ENCODE data around the gene GPR42. TPM values are rescaled to one million over a fixed set of nuclear protein-coding genes. Genes with fewer than 3 reads are reported as not detected.
"Not testable (repeated sequence)": the region's sequence is repeated elsewhere in the genome, so short reads cannot be mapped to it uniquely, and the experiment has no call there.

GPR42 gene
- total RNA-seq, 1 donor from 2014 or later, result not detected

- no peak for DNase-seq (ENCODE audit: low spot score)
Measured at GRCh38 chr19:35392742-35393715, 22.2 kb downstream of the GPR42 start.

GRCh38 chr19:35395382-35396199, 24.7 kb downstream of the GPR42 start:
- peak; percentile 20 for DNase-seq (ENCODE audit: low spot score)

GRCh38 chr19:35396240-35396885, 25.5 kb downstream of the GPR42 start:
- DNase-seq (ENCODE audit: low spot score), result no peak

GRCh38 chr19:35397064-35397463, 26.2 kb downstream of the GPR42 start:
- DNase-seq (ENCODE audit: low spot score), result no peak

- no peak for DNase-seq (ENCODE audit: low spot score)
Measured at GRCh38 chr19:35398570-35398969, 27.7 kb downstream of the GPR42 start.

GRCh38 chr19:35399231-35399630, 28.4 kb downstream of the GPR42 start:
- no peak for DNase-seq (ENCODE audit: low spot score)

- DNase-seq (ENCODE audit: low spot score), result no peak
Measured at GRCh38 chr19:35399948-35400772, 29.3 kb downstream of the GPR42 start.

- no peak for DNase-seq (ENCODE audit: low spot score)
Measured at GRCh38 chr19:35400773-35401100, 29.9 kb downstream of the GPR42 start.

GRCh38 chr19:35401416-35401815, 30.5 kb downstream of the GPR42 start:
- DNase-seq (ENCODE audit: low spot score), result not testable (repeated sequence)

- no peak for DNase-seq (ENCODE audit: low spot score)
Measured at GRCh38 chr19:35403116-35403760, 32.4 kb downstream of the GPR42 start.

- peak; percentile 11 for DNase-seq (ENCODE audit: low spot score)
Measured at GRCh38 chr19:35404879-35405622, 34.2 kb downstream of the GPR42 start.

GRCh38 chr19:35407619-35408018, 36.8 kb downstream of the GPR42 start:
- DNase-seq (ENCODE audit: low spot score), result no peak

- no peak for DNase-seq (ENCODE audit: low spot score)
Measured at GRCh38 chr19:35408284-35409171, 37.7 kb downstream of the GPR42 start.

- DNase-seq (ENCODE audit: low spot score), result no peak
Measured at GRCh38 chr19:35409191-35409590, 38.3 kb downstream of the GPR42 start.

GRCh38 chr19:35410487-35410886, 39.6 kb downstream of the GPR42 start:
- DNase-seq (ENCODE audit: low spot score), result no peak

- no peak for DNase-seq (ENCODE audit: low spot score)
Measured at GRCh38 chr19:35414442-35414841, 43.6 kb downstream of the GPR42 start.

GRCh38 chr19:35416331-35416730, 45.5 kb downstream of the GPR42 start:
- DNase-seq (ENCODE audit: low spot score), result no peak

GRCh38 chr19:35417278-35417677, 46.4 kb downstream of the GPR42 start:
- no peak for DNase-seq (ENCODE audit: low spot score)
